Adrenal gland (tissue), 5 donors: ENCODE results near the gene RAET1E.

ENCODE experiments used
- CTCF ChIP-seq, 6 experiments: fragments of 450-650 bp in 4 of 6; fragments of 200-600 bp in 2 of 6; sonication (generic) in 1 of 6; IDR thresholded peaks; 1 replicate in 5 of 6; 2 replicates in 1 of 6; pipeline versions ENCODE4 v1.5.1 to v1.8.0; 2016 to 2021; ENCODE audit warnings: antibody characterized with exemption in 6 of 6, mild to moderate bottlenecking in 2 of 6, moderate library complexity in 1 of 6
- POLR2A ChIP-seq, 2 donors: fragments of 450-650 bp; IDR thresholded peaks; one replicate each; pipeline ENCODE4 v1.6.1; 2017; ENCODE audit warnings: antibody characterized with exemption in 2 of 2, mild to moderate bottlenecking in 2 of 2, moderate library complexity in 1 of 2
- donor health status: DM: no; HTN: no; CAD: no.

- TF ChIP-seq CTCF (IDR thresholded peaks at IDR 0.05) (no peak), POLR2A (IDR thresholded peaks at IDR 0.05) (no peak)
Measured at GRCh38 chr6:149851461-149852110, 46.3 kb downstream of the RAET1E start.
